Measurements from ENCODE around the gene MON1A. TPM values are rescaled to one million over a fixed set of nuclear protein-coding genes. Genes with fewer than 3 reads are reported as not detected.

Gene MON1A
- total and polyA plus RNA-seq, 3 donors from 2014 or later: 16.4 to 23.9 (median 17.3) TPM

DNA sequence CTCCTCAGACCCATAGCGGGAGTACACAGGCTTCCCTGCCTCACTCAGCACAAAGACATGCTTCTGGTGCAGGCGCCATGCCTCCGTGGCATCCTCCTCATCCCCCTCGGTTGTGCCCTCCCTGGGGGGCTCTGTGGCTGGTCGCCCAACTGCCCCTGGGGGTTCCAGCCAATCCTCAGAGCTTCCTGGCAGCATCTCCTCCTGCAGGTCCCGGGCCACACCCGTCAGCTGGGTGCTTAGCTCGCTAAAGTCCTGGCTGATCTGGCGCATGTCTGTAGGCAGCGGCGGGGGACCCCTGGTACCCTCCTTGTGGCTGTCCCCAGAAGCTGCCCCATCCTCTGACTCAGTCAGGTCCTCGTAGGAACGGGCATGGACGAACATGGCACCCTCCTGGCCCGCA, 18.0 kb downstream of the MON1A start:
- DNase-seq: no peak
- intact Hi-C loops (cut with DNase I; ENCODE audit: low total_unique reads): no loop called here

DNA sequence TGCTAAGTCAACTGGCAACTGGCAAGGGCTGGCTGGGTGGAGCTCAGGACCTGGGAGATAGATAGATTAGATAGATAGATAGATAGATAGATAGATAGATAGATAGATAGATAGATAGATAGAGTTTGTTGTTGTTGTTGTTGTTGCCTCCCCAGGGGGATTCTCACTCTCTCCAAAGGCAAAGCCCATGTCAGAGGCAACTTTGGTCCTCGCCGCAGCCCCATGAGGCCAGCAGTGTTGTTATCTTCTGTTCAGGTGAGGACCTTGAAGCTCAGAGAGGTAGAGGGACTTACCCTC, 18.5 kb downstream of the MON1A start:
- H3K27me3 ChIP-seq: no peaks in the 10 kb centered on the region
- no peak overlapping the region for H3K4me3 ChIP-seq
- DNase-seq: no peak
- H3K27ac ChIP-seq: no peak overlapping the region
- intact Hi-C loops (cut with DNase I; ENCODE audit: low total_unique reads): no loop called here
- no peaks in the 10 kb centered on the region for H3K36me3 ChIP-seq (ENCODE audit: low read depth, missing control alignments)
- peaks cover under 1% of the 10 kb centered on the region for H3K4me1 ChIP-seq
- TF ChIP-seq, protein P1, sequence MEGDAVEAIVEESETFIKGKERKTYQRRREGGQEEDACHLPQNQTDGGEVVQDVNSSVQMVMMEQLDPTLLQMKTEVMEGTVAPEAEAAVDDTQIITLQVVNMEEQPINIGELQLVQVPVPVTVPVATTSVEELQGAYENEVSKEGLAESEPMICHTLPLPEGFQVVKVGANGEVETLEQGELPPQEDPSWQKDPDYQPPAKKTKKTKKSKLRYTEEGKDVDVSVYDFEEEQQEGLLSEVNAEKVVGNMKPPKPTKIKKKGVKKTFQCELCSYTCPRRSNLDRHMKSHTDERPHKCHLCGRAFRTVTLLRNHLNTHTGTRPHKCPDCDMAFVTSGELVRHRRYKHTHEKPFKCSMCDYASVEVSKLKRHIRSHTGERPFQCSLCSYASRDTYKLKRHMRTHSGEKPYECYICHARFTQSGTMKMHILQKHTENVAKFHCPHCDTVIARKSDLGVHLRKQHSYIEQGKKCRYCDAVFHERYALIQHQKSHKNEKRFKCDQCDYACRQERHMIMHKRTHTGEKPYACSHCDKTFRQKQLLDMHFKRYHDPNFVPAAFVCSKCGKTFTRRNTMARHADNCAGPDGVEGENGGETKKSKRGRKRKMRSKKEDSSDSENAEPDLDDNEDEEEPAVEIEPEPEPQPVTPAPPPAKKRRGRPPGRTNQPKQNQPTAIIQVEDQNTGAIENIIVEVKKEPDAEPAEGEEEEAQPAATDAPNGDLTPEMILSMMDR (IDR thresholded peaks at IDR 0.05): no peak
- TF ChIP-seq POLR2A (IDR thresholded peaks at IDR 0.05): no peak
- H3K9me3 ChIP-seq: no peaks in the 10 kb centered on the region
- WGBS, 2 donors: 89 to 98% methylated on average over 2 of the region's 2 CpGs

More for the DNA sequence above, 18.0 kb downstream of the MON1A start:
- H3K4me1 ChIP-seq: no peaks in the 10 kb centered on the region
- no peaks in the 10 kb centered on the region for H3K27me3 ChIP-seq
- no peak overlapping the region for H3K4me3 ChIP-seq
- H3K9me3 ChIP-seq: no peaks in the 10 kb centered on the region
- WGBS, 2 donors: 80 to 95% methylated on average over 1 to 15 of the region's 15 CpGs
- no peaks in the 10 kb centered on the region for H3K36me3 ChIP-seq (ENCODE audit: low read depth, missing control alignments)
- H3K27ac ChIP-seq: no peak overlapping the region
- TF ChIP-seq, protein P1 (IDR thresholded peaks at IDR 0.05): no peak
- TF ChIP-seq POLR2A (IDR thresholded peaks at IDR 0.05): no peak

DNA sequence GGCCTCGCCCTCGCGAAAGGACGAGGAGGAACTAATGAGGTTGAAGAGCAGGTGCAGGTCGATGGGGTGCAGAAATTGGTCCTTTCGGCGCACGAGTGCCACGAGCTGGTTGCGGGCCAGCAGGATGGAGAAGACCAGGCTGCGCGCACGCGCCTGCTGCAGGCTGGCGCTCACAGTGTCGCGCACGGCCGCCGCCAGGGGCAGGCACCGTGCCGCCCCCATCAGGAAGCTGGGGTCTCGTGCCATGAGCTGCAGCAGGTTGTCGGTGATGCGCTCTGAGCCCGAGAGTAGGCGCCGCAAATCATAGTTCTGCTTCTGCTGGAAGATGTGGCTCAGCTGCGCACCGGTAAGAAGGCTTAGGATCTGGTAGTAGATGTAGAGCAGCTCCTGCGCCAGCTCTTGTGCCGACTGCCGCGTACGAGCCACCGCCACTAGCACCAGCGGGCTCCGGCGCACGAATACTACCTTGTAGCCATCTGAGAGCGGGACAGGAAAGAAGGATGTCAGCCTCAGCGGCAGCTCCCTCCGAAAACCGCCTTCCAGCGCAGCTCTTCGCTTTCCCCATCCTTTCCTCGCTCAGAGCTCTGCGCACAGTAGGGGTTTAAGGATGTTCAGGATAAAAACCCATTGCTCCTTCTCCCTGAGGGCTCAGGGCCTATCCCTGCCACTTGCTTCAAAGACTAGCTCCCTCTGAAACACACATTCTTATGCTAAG, 19.0 kb downstream of the MON1A start:
- H3K27ac ChIP-seq: no peak overlapping the region
- H3K27me3 ChIP-seq: no peaks in the 10 kb centered on the region
- WGBS, 2 donors: 63 to 68% methylated on average over 17 to 44 of the region's 48 CpGs
- H3K4me1 ChIP-seq: peaks cover 5% of the 10 kb centered on the region
- H3K9me3 ChIP-seq: no peaks in the 10 kb centered on the region
- TF ChIP-seq, protein P1 (IDR thresholded peaks at IDR 0.05): no peak
- TF ChIP-seq POLR2A (IDR thresholded peaks at IDR 0.05): no peak
- H3K36me3 ChIP-seq (ENCODE audit: low read depth, missing control alignments): no peaks in the 10 kb centered on the region
- no peak for DNase-seq
- intact Hi-C loops (cut with DNase I; ENCODE audit: low total_unique reads): no loop called here
- H3K4me3 ChIP-seq: no peak overlapping the region

DNA sequence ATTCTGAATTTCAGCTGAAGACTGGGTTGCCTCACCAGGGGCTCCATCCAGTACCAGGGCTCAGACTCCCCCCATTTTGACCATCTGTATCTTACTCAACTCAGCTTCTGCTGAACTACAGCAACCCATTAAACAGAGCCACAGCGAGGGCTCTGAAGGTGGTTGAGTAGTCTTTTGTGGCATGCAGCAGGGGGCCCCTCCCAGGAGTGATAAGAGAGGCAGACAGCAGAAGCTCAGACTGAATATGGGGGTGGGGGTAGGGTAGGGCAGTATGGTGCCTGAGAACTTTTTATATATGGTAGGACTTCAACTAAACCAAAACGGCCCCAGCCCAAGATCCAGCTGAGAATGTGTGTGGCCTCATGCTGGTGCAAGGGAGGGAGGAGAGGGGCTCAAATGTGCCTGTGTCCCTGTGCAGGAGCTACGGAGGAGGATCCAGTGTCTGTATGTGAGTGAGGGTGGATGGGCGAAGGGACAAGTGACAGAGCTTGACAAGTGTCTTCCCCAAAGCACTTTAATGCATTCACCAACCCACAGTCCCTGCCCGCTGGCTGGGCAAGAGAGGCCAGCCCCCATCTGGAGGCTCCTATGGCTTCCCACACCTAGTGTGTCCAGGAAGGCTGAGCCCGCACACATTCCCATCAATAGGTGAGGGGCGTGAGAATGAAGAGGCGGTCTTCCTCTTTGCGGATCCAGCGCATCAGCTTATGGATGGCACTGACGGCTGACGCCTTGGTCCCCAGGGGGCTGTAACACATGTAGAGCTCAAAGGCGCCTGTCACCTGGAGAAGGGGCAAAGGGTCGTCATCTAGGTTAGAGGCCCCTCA, 21.0 kb downstream of the MON1A start:
- 91 to 93% methylated on average over 11 to 13 of the region's 14 CpGs for WGBS, 2 donors
- intact Hi-C loops (cut with DNase I; ENCODE audit: low total_unique reads): no loop called here
- H3K27me3 ChIP-seq: no peaks in the 10 kb centered on the region
- H3K4me1 ChIP-seq: peaks cover 5% of the 10 kb centered on the region
- no peaks in the 10 kb centered on the region for H3K9me3 ChIP-seq
- DNase-seq: no peak
- no peak overlapping the region for H3K27ac ChIP-seq
- no peak for TF ChIP-seq POLR2A (IDR thresholded peaks at IDR 0.05)
- TF ChIP-seq, protein P1 (IDR thresholded peaks at IDR 0.05): no peak
- no peaks in the 10 kb centered on the region for H3K36me3 ChIP-seq (ENCODE audit: low read depth, missing control alignments)
- H3K4me3 ChIP-seq: no peak overlapping the region
